Right forelimb (tissue), 1 donor: Measurements from ENCODE around the gene C5orf24.
A peak's percentile ranks its signal among the peaks of the same experiment; 100 is the strongest.
"Not testable (repeated sequence)": the region's sequence is repeated elsewhere in the genome, so short reads cannot be mapped to it uniquely, and the experiment has no call there.

Experiments used
- DNase-seq: peaks from one replicate; pipeline ENCODE4 v3.0.0-alpha.2; 2018

C5orf24 gene

DNA sequence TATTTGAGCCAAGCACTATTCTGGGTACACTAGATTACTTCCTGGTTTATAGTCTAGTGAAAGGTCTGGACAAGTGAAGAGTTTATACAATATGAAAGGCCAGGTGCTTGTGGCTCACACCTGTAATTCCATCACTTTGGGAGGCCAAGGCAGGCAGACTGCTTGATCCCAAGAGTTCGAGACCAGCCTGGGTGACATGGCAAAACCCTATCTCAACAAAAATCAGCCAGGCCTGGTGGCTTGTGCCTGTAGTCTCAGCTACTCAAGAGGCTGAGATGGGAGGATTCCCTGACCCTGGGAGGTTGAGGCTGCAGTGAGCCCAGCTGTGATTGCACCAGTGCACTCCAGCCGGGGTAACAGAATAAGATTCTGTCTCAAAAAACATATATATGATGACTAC lies 18.9 kb downstream of the C5orf24 start:
- no peak for DNase-seq

- DNase-seq = no peak
These were observed 27.7 kb downstream of the C5orf24 start for GRCh38 chr5:134873494-134873893.

GRCh38 chr5:134873987-134874830 lies 28.4 kb downstream of the C5orf24 start, which contains the start of gene TXNDC15:
Gene TXNDC15 (plus strand): TSS chr5:134874371. CDS start chr5:134874428, 57 bp downstream.
- DNase-seq = peak; percentile 93

- DNase-seq = peak; percentile 82
These were observed 29.3 kb downstream of the C5orf24 start for GRCh38 chr5:134874831-134875655.

GRCh38 chr5:134877159-134877558 lies 31.4 kb downstream of the C5orf24 start:
- no peak for DNase-seq

DNA sequence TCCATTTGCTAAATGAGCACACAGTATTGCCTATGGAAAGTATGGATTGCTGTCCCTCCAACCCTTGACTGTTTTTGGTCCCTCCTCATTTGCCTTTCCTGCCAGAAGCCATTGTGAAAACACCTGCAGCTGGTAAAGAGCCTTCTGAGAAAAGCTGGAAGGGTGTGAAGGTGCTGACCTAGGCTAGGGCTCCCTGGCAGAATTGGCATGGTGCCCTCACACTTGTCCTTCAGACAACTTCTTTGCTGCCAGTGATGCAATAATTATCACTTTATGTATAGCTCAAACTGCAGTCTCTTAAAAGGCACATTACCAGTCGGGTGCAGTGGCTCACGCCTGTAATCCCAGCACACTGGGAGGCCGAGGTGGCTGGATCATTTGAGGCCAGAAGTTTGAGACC lies 32.6 kb downstream of the C5orf24 start:
- DNase-seq = no peak

GRCh38 chr5:134879456-134879855 lies 33.7 kb downstream of the C5orf24 start:
- no peak for DNase-seq

GRCh38 chr5:134880937-134881336 lies 35.2 kb downstream of the C5orf24 start:
- DNase-seq = not testable (repeated sequence)

- not testable (repeated sequence) for DNase-seq
These were observed 35.9 kb downstream of the C5orf24 start for GRCh38 chr5:134881711-134882110.

DNA sequence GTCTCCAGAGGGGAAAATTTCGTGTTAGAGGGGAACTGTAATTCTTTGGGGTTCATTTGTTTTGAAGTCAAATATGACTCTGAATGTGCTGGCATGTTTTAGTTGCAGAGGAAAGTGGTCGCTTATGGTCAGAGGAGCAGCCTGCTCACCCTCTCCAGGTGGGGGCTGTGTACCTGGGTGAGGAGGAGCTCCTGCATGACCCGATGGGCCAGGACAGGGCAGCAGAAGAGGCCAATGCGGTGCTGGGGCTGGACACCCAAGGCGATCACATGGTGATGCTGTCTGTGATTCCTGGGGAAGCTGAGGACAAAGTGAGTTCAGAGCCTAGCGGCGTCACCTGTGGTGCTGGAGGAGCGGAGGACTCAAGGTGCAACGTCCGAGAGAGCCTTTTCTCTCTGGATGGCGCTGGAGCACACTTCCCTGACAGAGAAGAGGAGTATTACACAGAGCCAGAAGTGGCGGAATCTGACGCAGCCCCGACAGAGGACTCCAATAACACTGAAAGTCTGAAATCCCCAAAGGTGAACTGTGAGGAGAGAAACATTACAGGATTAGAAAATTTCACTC lies 41.9 kb downstream of the C5orf24 start:
- DNase-seq = no peak

DNA sequence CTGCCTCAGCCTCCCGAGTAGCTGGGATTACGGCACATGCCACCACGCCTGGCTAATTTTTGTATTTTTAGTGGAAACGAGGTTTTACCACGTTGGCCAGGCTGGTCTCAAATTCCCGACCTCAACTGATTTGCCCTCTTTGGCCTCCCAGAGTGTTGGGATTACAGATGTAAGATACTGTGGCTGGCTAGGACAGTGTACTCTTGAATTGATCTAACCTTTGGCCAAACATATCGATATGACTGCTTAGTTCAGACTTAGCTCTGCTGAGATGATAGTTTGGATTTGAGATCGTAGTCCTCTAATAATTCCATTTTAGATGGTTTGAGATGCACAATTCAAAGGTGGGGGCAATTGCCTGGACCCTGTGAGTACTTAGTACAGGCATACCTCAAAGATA lies 43.6 kb downstream of the C5orf24 start:
- DNase-seq = no peak

- no peak for DNase-seq
These were observed 45.7 kb downstream of the C5orf24 start for GRCh38 chr5:134891473-134891872.

DNA sequence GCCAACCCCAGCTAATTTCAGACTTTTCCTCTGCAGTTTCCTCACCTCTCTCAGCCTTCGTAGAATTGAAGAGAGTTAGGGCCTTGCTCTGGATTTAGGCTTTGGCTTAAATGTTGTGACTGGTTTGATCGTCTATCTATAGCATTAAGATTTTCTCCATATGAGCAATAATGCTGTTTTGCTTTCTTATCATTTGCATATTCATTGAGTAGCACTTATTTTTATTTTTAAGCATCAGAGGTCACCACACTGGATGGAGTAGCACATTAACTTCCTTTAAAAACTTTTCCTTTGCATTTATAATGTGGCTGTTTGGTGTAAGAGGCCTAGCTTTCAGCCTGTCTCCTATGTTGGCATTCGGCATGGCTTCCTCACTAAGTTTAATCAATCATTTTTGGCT lies 46.5 kb downstream of the C5orf24 start:
- DNase-seq = no peak

GRCh38 chr5:134892926-134893325 lies 47.2 kb downstream of the C5orf24 start:
- no peak for DNase-seq

DNA sequence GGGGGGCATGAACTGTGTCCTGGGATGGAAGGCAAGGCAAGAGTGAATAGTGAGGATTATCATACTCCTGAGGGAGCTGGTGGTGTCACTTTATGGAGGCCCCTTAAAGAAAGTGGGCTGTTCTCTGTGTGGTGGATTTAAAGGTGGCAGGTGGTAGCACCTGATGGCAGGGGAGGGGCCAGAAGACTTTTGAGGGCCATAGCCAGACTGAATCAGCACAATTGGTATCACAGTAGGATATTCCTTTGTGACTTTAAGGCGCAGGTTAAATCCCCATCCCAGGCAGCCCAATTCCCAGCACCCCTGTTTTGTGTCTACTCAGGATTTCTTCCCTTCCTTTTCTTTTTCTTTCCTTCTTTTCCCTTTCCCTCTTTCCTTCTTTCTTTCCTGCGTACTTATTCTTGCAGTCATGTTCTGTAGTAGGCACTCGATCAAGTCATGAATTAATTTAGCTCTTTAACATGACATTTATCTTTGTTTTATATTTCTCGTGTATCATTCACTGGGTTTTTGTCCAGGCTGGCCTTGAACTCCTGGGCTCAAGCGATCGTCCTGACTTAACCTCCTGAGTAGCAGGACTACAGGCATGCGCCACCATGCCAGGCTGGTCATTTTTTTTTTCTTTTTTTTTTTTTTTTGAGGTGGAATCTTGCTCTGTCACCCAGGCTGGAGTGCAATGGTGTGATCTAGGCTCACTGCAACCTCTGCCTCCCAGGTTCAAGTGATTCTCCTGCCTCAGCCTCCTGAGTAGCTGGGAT lies 48.2 kb downstream of the C5orf24 start:
- DNase-seq = no peak

GRCh38 chr5:134902071-134902801 lies 56.5 kb downstream of the C5orf24 start:
- DNase-seq = no peak

GRCh38 chr5:134904610-134905245 lies 59.0 kb downstream of the C5orf24 start, which contains the start of gene PCBD2:
Gene PCBD2 (plus strand): TSS chr5:134905131. CDS start chr5:134905140, 9 bp downstream.
- DNase-seq = peak; percentile 94

GRCh38 chr5:134905246-134905996 lies 59.7 kb downstream of the C5orf24 start:
- DNase-seq = peak; percentile 85

DNA sequence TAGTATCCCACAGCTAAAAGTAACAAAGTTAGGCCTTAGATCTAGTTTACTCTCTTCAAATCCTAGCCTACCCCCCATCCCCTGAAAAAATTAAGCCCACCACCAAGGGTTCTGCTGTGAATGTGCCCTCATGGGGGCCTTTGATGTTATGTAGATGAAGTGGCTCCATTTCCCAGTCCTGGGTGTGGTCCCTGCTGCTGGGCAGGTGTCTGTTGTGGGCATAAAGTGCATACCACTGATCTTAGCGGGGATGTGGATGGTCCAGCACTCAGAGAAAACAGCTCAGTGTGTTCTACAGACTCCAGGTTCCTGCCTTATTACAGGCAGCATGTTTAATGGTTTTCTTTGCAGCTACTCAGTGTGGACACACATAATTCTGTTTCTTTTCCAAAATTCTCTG lies 61.0 kb downstream of the C5orf24 start:
- DNase-seq = no peak
